BE2C (cell line): Measurements from ENCODE around the gene RAD18.

Experiments used
- DNase-seq: peaks from one replicate; pipeline ENCODE4 v3.0.0-alpha.2; 2020
- H3K27me3 ChIP-seq: fragments of 250-450 bp; sonication (Bioruptor Pico); 2 replicates; pipeline ENCODE4 v1.5.1; 2020; ENCODE audit warnings: mild to moderate bottlenecking
- H3K36me3 ChIP-seq: fragments of 250-450 bp; sonication (Bioruptor Pico); 2 replicates; pipeline ENCODE4 v1.5.1; 2020; ENCODE audit warnings: mild to moderate bottlenecking
- H3K4me1 ChIP-seq: fragments of 250-450 bp; sonication (Bioruptor Pico); 2 replicates; pipeline ENCODE4 v1.5.1; 2020
- H3K4me3 ChIP-seq: 2 replicates; pipeline ENCODE4 v1.5.1; 2011; ENCODE audit warnings: low read depth, low read length
- H3K9me3 ChIP-seq: fragments of 250-450 bp; sonication (Bioruptor Pico); 2 replicates; pipeline ENCODE4 v1.5.1; 2020
- TF ChIP-seq, protein P1 (sequence below): IDR thresholded peaks from 2 replicates; pipeline ENCODE4 v1.5.1; 2012; ENCODE audit warnings: mild to moderate bottlenecking, low read depth, low read length

Gene RAD18

DNA sequence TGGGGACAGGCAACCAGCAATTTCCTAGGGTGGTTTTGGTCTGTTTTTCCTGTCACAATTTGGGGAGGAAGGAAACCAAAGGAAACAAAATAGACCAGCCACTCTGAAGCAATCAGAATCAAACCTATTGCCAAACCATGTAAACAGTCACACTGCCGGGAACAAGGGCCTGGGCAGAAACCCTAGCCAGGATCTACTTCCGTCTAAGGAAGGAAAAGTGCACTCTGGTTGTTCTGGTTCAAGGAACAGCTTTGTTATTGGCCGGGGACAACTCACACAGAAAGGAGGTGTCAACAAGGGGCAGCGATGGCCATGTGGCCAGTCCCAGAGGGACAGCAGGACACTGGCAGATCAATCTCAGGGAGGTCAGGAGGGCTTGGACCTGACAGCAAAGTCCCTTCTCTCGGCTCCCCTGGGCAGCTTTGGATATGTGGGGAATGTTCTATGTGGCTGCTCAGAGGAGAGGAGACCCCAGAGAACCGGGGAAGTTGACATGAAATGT, 17.5 kb upstream of the RAD18 start:
- DNase-seq: no peak
- no peaks in the 10 kb centered on the region for H3K27me3 ChIP-seq
- TF ChIP-seq, protein P1, sequence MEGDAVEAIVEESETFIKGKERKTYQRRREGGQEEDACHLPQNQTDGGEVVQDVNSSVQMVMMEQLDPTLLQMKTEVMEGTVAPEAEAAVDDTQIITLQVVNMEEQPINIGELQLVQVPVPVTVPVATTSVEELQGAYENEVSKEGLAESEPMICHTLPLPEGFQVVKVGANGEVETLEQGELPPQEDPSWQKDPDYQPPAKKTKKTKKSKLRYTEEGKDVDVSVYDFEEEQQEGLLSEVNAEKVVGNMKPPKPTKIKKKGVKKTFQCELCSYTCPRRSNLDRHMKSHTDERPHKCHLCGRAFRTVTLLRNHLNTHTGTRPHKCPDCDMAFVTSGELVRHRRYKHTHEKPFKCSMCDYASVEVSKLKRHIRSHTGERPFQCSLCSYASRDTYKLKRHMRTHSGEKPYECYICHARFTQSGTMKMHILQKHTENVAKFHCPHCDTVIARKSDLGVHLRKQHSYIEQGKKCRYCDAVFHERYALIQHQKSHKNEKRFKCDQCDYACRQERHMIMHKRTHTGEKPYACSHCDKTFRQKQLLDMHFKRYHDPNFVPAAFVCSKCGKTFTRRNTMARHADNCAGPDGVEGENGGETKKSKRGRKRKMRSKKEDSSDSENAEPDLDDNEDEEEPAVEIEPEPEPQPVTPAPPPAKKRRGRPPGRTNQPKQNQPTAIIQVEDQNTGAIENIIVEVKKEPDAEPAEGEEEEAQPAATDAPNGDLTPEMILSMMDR: no peak
- H3K4me3 ChIP-seq: no peak overlapping the region
- H3K4me1 ChIP-seq: no peaks in the 10 kb centered on the region
- H3K9me3 ChIP-seq: no peaks in the 10 kb centered on the region
- no peaks in the 10 kb centered on the region for H3K36me3 ChIP-seq

DNA sequence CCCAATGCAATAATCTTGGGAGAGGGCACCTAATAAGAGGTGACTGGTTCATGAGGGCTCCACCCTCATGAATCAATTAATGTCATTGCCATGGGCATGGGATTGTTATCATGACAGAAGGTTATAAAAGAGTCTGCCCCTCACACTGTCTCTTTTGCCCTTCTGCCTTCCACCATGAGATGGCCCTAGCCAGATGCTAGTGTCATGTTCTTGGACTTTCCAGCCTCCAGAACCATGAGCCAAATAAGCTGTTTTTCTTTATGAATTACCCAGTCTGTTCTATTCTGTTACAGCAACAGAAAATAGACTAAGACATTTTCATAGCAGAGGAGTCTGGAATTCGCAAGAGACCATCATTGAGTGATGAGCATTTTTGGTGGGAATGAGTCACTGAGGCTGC, 16.0 kb upstream of the RAD18 start:
- DNase-seq: no peak
- Histone ChIP-seq H3K9me3 (no peaks in the 10 kb centered on the region), H3K36me3 (no peaks in the 10 kb centered on the region), H3K27me3 (no peaks in the 10 kb centered on the region), H3K4me1 (no peaks in the 10 kb centered on the region), H3K4me3 (no peak overlapping the region)
- TF ChIP-seq, protein P1: no peak

DNA sequence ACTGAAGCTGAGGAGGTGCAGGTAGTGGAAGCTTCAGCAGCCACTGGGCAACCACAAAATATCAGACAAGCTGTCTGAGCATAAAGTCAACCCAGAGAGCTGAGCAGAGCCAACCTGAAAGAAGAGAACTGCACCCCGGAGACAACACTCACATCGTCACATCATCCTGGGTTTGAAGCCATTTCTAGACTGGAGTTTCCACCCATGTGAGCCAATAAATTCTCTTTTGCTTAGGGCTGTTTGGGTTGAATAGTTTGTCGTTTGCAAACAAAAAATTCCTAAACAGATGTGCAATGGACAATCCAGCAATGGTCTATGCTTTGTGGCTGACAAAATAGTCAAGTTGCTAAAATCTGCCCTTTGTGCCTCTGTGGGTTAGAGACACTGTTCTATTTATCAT, 15.3 kb upstream of the RAD18 start:
- Histone ChIP-seq H3K4me3 (no peak overlapping the region), H3K36me3 (no peaks in the 10 kb centered on the region), H3K9me3 (no peaks in the 10 kb centered on the region), H3K27me3 (no peaks in the 10 kb centered on the region), H3K4me1 (no peaks in the 10 kb centered on the region)
- TF ChIP-seq, protein P1: no peak
- DNase-seq: no peak

DNA sequence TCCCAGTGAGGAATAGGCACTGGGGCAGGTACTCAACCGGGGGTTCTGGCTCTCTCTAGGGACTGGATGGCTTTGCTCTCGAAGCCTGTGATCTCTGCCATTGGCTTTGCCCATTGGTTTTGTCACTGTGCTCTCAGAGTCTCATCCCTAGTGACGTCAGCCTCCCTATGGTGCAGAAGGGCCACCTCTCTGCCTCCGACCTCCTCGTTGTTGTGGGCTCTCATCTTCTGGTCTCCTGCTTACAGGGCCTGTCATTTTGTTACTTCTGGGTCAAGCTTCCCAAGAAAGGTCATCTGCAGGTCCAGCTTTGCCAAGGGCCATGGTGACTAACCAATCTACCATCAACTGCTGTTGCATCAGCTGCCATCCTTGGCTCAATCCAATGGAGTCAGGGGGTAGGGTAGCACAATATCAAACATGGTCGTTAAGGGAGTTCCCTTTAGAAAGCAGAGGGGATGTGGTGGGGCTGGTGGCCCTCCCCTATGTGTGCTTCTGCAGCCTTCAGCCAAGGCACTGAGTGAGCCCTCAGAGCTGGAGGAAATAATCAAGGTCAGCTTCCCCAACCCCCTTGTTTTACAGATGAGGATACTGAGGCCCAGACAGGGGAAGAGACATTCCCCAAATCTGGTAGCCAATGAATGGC, 13.4 kb upstream of the RAD18 start:
- DNase-seq: no peak
- H3K9me3 ChIP-seq: no peaks in the 10 kb centered on the region
- no peaks in the 10 kb centered on the region for H3K4me1 ChIP-seq
- H3K36me3 ChIP-seq: no peaks in the 10 kb centered on the region
- H3K4me3 ChIP-seq: no peak overlapping the region
- TF ChIP-seq, protein P1: no peak
- H3K27me3 ChIP-seq: no peaks in the 10 kb centered on the region

DNA sequence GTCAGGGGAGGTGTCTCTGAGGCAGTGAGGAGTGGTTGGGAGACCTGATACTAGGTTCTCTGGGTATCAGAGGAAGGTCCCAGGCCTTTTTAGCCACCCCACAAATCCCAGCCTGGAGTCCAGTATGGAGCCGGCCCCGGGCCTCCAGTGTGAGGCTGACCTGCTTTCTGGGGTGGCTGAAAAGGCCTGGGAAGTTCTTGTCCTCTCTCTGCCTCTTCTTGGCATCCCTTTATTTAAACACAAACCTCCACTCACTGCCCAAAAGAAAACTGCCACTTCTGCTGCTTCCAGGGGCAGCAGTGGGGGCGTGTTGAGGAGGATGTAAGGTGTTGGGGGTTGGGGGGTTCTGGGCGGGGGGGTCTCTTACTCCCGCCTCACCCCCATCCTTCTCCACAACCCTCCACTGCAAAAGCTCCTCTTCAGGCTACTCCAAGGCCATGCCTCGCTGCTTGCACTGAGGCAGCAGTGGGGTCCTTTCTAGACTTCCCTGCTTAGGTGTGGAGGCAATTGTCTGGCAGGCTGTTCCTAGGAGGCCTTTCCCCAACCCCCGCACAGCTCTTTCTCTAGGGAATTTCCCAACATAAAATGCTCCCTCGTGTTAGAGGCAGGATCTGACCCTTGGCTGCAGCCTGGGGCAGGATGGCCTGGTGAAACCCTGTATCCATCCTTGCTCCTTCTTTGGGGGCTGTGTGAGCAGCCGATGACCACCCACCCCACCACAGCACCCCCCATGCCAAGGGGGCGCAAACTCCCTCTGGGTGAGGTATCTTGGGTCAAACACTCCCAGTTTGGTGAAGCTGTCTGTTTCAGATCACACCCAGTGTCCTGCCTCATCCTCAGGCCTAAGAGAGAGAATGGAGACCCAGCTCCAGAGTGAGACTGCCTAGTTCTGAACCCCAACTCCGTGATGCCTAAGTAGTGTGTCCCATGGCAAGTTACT, 12.1 kb upstream of the RAD18 start:
- DNase-seq: no peak
- TF ChIP-seq, protein P1: no peak

DNA sequence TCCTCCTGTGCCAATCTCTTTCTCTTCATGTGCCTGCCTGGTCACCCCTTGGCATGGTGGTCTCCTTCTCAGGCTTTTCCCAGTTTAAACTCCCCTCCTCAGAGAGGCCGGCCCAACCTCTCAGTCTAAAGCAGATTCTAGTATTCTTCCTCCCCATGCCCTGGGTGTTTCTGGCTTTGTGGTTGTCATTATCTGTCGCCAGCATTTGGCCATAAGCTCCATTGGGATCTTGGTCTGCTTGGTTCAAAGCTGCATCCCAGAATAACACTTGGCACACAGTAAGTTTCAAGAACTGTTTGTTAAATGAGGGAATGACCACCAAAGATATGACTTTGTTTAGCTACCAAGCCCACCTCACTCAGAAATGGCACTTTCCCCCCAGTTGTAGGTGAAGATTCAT, 11.2 kb upstream of the RAD18 start:
- no peak for DNase-seq
- TF ChIP-seq, protein P1: no peak
- no peaks in the 10 kb centered on the region for H3K36me3 ChIP-seq
- H3K4me1 ChIP-seq: no peaks in the 10 kb centered on the region
- no peak overlapping the region for H3K4me3 ChIP-seq
- H3K27me3 ChIP-seq: no peaks in the 10 kb centered on the region
- no peaks in the 10 kb centered on the region for H3K9me3 ChIP-seq

More for the DNA sequence above, 12.1 kb upstream of the RAD18 start:
- Histone ChIP-seq H3K27me3 (no peaks in the 10 kb centered on the region), H3K4me1 (no peaks in the 10 kb centered on the region), H3K36me3 (no peaks in the 10 kb centered on the region), H3K9me3 (no peaks in the 10 kb centered on the region), H3K4me3 (no peak overlapping the region)
